HG03108 (cell line): Measurements from ENCODE around the gene PPP3R2.

Experiments
- ATAC-seq: cut with Tn5 transposase; IDR thresholded peaks from one replicate; pipeline ENCODE4 v1.9.1; 2021; ENCODE audit warnings: moderate library complexity; ENCODE audit not compliant: unreplicated experiment

Gene PPP3R2

GRCh38 chr9:101594796-101595195 lies at the start of gene PPP3R2:
Gene PPP3R2 (minus strand): TSS chr9:101594969. CDS start chr9:101594921, 48 bp downstream.
- no peak for ATAC-seq

GRCh38 chr9:101639785-101640665 lies 45.3 kb upstream of the PPP3R2 start:
- no peak for ATAC-seq

- no peak for ATAC-seq
These were observed 44.5 kb upstream of the PPP3R2 start for GRCh38 chr9:101639311-101639710.

- ATAC-seq = no peak
These were observed 41.5 kb upstream of the PPP3R2 start for GRCh38 chr9:101636247-101636646.

GRCh38 chr9:101635473-101635872 lies 40.7 kb upstream of the PPP3R2 start:
- ATAC-seq = no peak

GRCh38 chr9:101634741-101635409 lies 40.1 kb upstream of the PPP3R2 start:
- no peak for ATAC-seq

GRCh38 chr9:101632611-101633010 lies 37.8 kb upstream of the PPP3R2 start:
- ATAC-seq = no peak

- ATAC-seq = no peak
These were observed 37.1 kb upstream of the PPP3R2 start for GRCh38 chr9:101631892-101632291.

GRCh38 chr9:101629636-101630035 lies 34.9 kb upstream of the PPP3R2 start:
- no peak for ATAC-seq

- ATAC-seq = no peak
These were observed 33.4 kb upstream of the PPP3R2 start for GRCh38 chr9:101628173-101628572.

GRCh38 chr9:101626295-101626694 lies 31.5 kb upstream of the PPP3R2 start:
- ATAC-seq = no peak

- ATAC-seq = no peak
These were observed 31.1 kb upstream of the PPP3R2 start for GRCh38 chr9:101625876-101626275.

GRCh38 chr9:101620452-101620851 lies 25.7 kb upstream of the PPP3R2 start:
- no peak for ATAC-seq

GRCh38 chr9:101618698-101619097 lies 23.9 kb upstream of the PPP3R2 start:
- no peak for ATAC-seq

GRCh38 chr9:101605547-101605946 lies 10.8 kb upstream of the PPP3R2 start:
- no peak for ATAC-seq

- no peak for ATAC-seq
These were observed 9.5 kb upstream of the PPP3R2 start for GRCh38 chr9:101604296-101604695.

GRCh38 chr9:101601904-101602765 lies 7.4 kb upstream of the PPP3R2 start:
- ATAC-seq = no peak

GRCh38 chr9:101593345-101593744 lies 1.4 kb downstream of the PPP3R2 start:
- ATAC-seq = no peak

- no peak for ATAC-seq
These were observed 2.0 kb downstream of the PPP3R2 start for GRCh38 chr9:101592788-101593187.

- no peak for ATAC-seq
These were observed 2.9 kb downstream of the PPP3R2 start for GRCh38 chr9:101591787-101592446.

GRCh38 chr9:101590901-101591300 lies 3.9 kb downstream of the PPP3R2 start:
- no peak for ATAC-seq
